A549 treated with Mapracorat at 1 μM for 4 hours (cell line): ENCODE measurements around the gene MAGEB1. TPM values are rescaled to one million over a fixed set of nuclear protein-coding genes. Genes with fewer than 3 reads are reported as not detected.

ENCODE experiments used
- total RNA-seq: library from RNA; stranded (reverse); fragments of 200-300 nt; extraction: Qiagen RNA extraction; gene quantifications from 5 replicates; pipeline ENCODE4 v1.2.3, GENCODE V29; 2022

Gene MAGEB1
- not detected in 5 replicates for total RNA-seq

GRCh38 chrX:30246769-30247489 is at the start of gene MAGEB1:
Gene MAGEB1 (plus strand): TSS chrX:30247146. CDS start chrX:30250494, 3,348 bp downstream.

GRCh38 chrX:30215357-30215843 is 31.5 kb upstream of the MAGEB1 start, which contains the start of gene MAGEB2:
Gene MAGEB2 (plus strand): TSS chrX:30215563. CDS start chrX:30218581, 3,018 bp downstream.

GRCh38 chrX:30230395-30230794 is 16.6 kb upstream of the MAGEB1 start, which contains the start of gene MAGEB3:
Gene MAGEB3 (plus strand): TSS chrX:30230657. CDS start chrX:30235925, 5,268 bp downstream.

GRCh38 chrX:30241724-30242415 is 5.1 kb upstream of the MAGEB1 start, which contains the start of gene MAGEB4:
Gene MAGEB4 (plus strand): TSS chrX:30242000. CDS start chrX:30242136, 136 bp downstream.

Other genes starting within 250 kb of the MAGEB1 start
- gene MAGEB2, start 31.6 kb upstream of the MAGEB1 start, total RNA-seq, result not detected in 5 replicates
- not detected in 5 replicates for gene MAGEB3, start 16.5 kb upstream of the MAGEB1 start, total RNA-seq
- gene MAGEB4, start 5.1 kb upstream of the MAGEB1 start, total RNA-seq, result not detected in 5 replicates
- gene NR0B1, start 62.2 kb downstream of the MAGEB1 start, total RNA-seq, result 18.8 to 30.9 TPM (median 24.1 TPM) in 5 replicates